Naive thymus-derived CD8-positive, alpha-beta T cell (primary cell): ENCODE data around the gene ADPRS. TPM values are rescaled to one million over a fixed set of nuclear protein-coding genes. Genes with fewer than 3 reads are reported as not detected.

Experiments
- ATAC-seq, 2 donors: fragments of 150-1000 bp; cut with Tn5 transposase in 1 of 2; sonication (Bioruptor Pico), chemical (Tn5 transposase) in 1 of 2; 1 replicate in 1 of 2; 2 replicates in 1 of 2; pipeline ENCODE4 v1.10.0; 2021; ENCODE audit warnings: mild to moderate bottlenecking in 2 of 2, moderate library complexity in 2 of 2
- POLR2A ChIA-PET: fragments of 350-600 bp; sonication (Branson Sonifier 250); formaldehyde crosslinking; loops from one replicate; lab custom pipeline; 2021; ENCODE audit warnings: antibody characterized with exemption; lab: Charles Lee
- DNase-seq, 10 donors: peaks; one replicate each; pipeline versions ENCODE4 v3.0.0 to v3.0.0-alpha.2; 2020 to 2022
- H3K27ac Mint-ChIP-seq, 10 donors: one replicate each; pipeline ENCODE4 v1.8.0; 2020 to 2022; ENCODE audit warnings: mild to moderate bottlenecking in 10 of 10, mixed read lengths in 10 of 10, moderate library complexity in 4 of 10, inconsistent platforms in 1 of 10
- H3K27me3 Mint-ChIP-seq, 5 donors: one replicate each; pipeline ENCODE4 v1.8.0; 2021 to 2022; ENCODE audit warnings: mixed read lengths in 5 of 5
- H3K36me3 Mint-ChIP-seq, 3 donors: one replicate each; pipeline ENCODE4 v1.8.0; 2020 to 2022; ENCODE audit warnings: mixed read lengths in 3 of 3, mild to moderate bottlenecking in 2 of 3, inconsistent platforms in 1 of 3
- H3K4me1 Mint-ChIP-seq, 4 donors: one replicate each; pipeline ENCODE4 v1.8.0; 2021 to 2022; ENCODE audit warnings: mixed read lengths in 4 of 4
- H3K4me3 Mint-ChIP-seq, 10 donors: one replicate each; pipeline ENCODE4 v1.8.0; 2020 to 2022; ENCODE audit warnings: mild to moderate bottlenecking in 10 of 10, mixed read lengths in 10 of 10, moderate library complexity in 6 of 10, inconsistent platforms in 1 of 10
- H3K9me3 Mint-ChIP-seq, 9 donors: one replicate each; pipeline ENCODE4 v1.8.0; 2020 to 2022; ENCODE audit warnings: mixed read lengths in 9 of 9, mild to moderate bottlenecking in 3 of 9, inconsistent platforms in 1 of 9, moderate library complexity in 1 of 9
- polyA plus RNA-seq, 3 donors: library from polyadenylated mRNA; unstranded; fragments of 300-500 nt; fragmentation: Illumina TruSeq; gene quantifications; one replicate each; pipeline ENCODE4 v1.2.3, GENCODE V29; 2021
- total RNA-seq, 8 experiments: library from RNA in 2 of 8; stranded (reverse) in 2 of 8; gene quantifications; one replicate each; pipeline ENCODE4 v1.2.3 and lab custom pipeline; 2021 to 2026

Gene ADPRS
- total and polyA plus RNA-seq, 5 experiments from 2014 or later: 9.9 to 30.4 (median 24.8) TPM

- no peaks in the 10 kb centered on the region for H3K9me3 Mint-ChIP-seq
- POLR2A ChIA-PET: no interaction called here
- H3K36me3 Mint-ChIP-seq: peaks cover 0 to 55% (median 0%) of the 10 kb centered on the region in 3 donors
- no peak overlapping the region for H3K4me3 Mint-ChIP-seq
- no peak for ATAC-seq
- peaks cover 11 to 30% (median 23%) of the 10 kb centered on the region in 4 donors for H3K4me1 Mint-ChIP-seq
- H3K27me3 Mint-ChIP-seq: no peaks in the 10 kb centered on the region
- no peak for DNase-seq
- peak overlapping the region in 2 of 10 donors; percentile 22 to 24 for H3K27ac Mint-ChIP-seq
These were observed 48.5 kb downstream of the ADPRS start for GRCh38 chr1:36137226-36137625.

GRCh38 chr1:36137776-36138175, 49.1 kb downstream of the ADPRS start:
- DNase-seq (no peak), ATAC-seq (no peak)
- Mint-ChIP-seq H3K27me3 (no peaks in the 10 kb centered on the region), H3K9me3 (no peaks in the 10 kb centered on the region), H3K4me1 (peaks cover 12 to 34% (median 27%) of the 10 kb centered on the region in 4 donors), H3K36me3 (peaks cover 0 to 55% (median 0%) of the 10 kb centered on the region in 3 donors), H3K27ac (peak overlapping the region in 3 of 10 donors; percentile 6 to 85 (median 31)), H3K4me3 (no peak overlapping the region)
- POLR2A ChIA-PET: no interaction called here

- H3K36me3 Mint-ChIP-seq: peaks cover 0 to 55% (median 0%) of the 10 kb centered on the region in 3 donors
- no peak overlapping the region for H3K4me3 Mint-ChIP-seq
- H3K27me3 Mint-ChIP-seq: no peaks in the 10 kb centered on the region
- peaks cover 18 to 40% (median 34%) of the 10 kb centered on the region in 4 donors for H3K4me1 Mint-ChIP-seq
- no peaks in the 10 kb centered on the region for H3K9me3 Mint-ChIP-seq
- POLR2A ChIA-PET: no interaction called here
- peak overlapping the region in 2 of 10 donors; percentile 42 to 66 for H3K27ac Mint-ChIP-seq
- DNase-seq (no peak), ATAC-seq (no peak)
These were observed 50.8 kb downstream of the ADPRS start for GRCh38 chr1:36139521-36139920.

DNA sequence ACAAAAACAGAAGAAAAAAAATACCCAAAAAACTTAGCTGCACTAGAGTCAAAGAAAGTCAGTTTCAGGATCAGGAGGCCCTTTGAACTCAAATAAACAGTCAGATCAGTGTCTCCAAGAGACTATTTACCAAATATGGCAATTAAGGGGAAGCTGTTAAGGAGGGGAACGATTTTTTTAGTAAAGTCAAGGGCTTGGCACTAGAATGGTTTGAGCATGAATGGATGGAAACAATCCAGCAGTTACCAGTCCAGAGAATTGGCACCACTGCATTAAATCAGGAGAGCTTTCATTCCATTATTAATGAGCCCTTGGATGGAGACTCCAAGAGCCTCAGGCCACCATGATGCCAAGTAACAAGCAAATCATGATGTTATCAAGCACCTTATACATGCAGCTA, 53.4 kb downstream of the ADPRS start:
- H3K27ac Mint-ChIP-seq: peak overlapping the region in 4 of 10 donors; percentile 20 to 52 (median 38)
- ATAC-seq (no peak), DNase-seq (no peak)
- H3K4me1 Mint-ChIP-seq: peaks cover 19 to 48% (median 39%) of the 10 kb centered on the region in 4 donors
- peaks cover 0 to 45% (median 0%) of the 10 kb centered on the region in 3 donors for H3K36me3 Mint-ChIP-seq
- H3K27me3 Mint-ChIP-seq: no peaks in the 10 kb centered on the region
- POLR2A ChIA-PET: interaction anchor here (0.7 to 1.4 kb wide), 3 partner anchors 8 to 80 kb away, joined by 4 to 9 read pairs (median 4); no protein-coding TSS in a partner anchor
- no peaks in the 10 kb centered on the region for H3K9me3 Mint-ChIP-seq
- peak overlapping the region in 1 of 10 donors; percentile 29 for H3K4me3 Mint-ChIP-seq

- peaks cover 0 to 32% (median 0%) of the 10 kb centered on the region in 3 donors for H3K36me3 Mint-ChIP-seq
- H3K4me1 Mint-ChIP-seq: peaks cover 24 to 61% (median 49%) of the 10 kb centered on the region in 4 donors
- POLR2A ChIA-PET: interaction anchor here (0.7 kb wide), 1 partner anchor 9 kb away, joined by 3 read pairs; no protein-coding TSS in a partner anchor
- no peak overlapping the region for H3K4me3 Mint-ChIP-seq
- ATAC-seq (no peak), DNase-seq (no peak)
- peak overlapping the region in 2 of 10 donors; percentile 3 to 74 for H3K27ac Mint-ChIP-seq
- H3K27me3 Mint-ChIP-seq: no peaks in the 10 kb centered on the region
- no peaks in the 10 kb centered on the region for H3K9me3 Mint-ChIP-seq
These were observed 54.7 kb downstream of the ADPRS start for GRCh38 chr1:36143424-36143823.

Other genes with a start within 250 kb of the ADPRS start
- 10 to 100 TPM; 27.7 to 28.3 TPM for gene AGO1, start 205.7 kb upstream of the ADPRS start, total RNA-seq
- 1 to 10 TPM; 6.1 to 9.9 (median 7.9) TPM for gene AGO1, start 205.7 kb upstream of the ADPRS start, polyA plus RNA-seq
- 10 to 100 TPM; 38.6 to 40.8 TPM for gene AGO3, start 157.8 kb upstream of the ADPRS start, total RNA-seq
- gene AGO3, start 157.8 kb upstream of the ADPRS start, polyA plus RNA-seq: 10 to 100 TPM in 1 of 3 donors, 1 to 10 TPM in 2; 5.7 to 16.8 (median 8.6) TPM
- gene TEKT2, start 4.8 kb upstream of the ADPRS start, total RNA-seq: not detected
- gene TEKT2, start 4.8 kb upstream of the ADPRS start, polyA plus RNA-seq: not detected
- under 1 TPM; 0.22 to 0.31 TPM for gene COL8A2, start 36.3 kb downstream of the ADPRS start, total RNA-seq
- under 1 TPM; 0.07 to 0.22 (median 0.15) TPM for gene COL8A2, start 36.3 kb downstream of the ADPRS start, polyA plus RNA-seq
- gene TRAPPC3, start 60.6 kb downstream of the ADPRS start, total RNA-seq: 10 to 100 TPM; 44.6 to 53.7 TPM
- gene TRAPPC3, start 60.6 kb downstream of the ADPRS start, polyA plus RNA-seq: 100 to 1,000 TPM in 2 of 3 donors, 10 to 100 TPM in 1; 99.9 to 115 (median 110) TPM
- gene MAP7D1, start 67.3 kb downstream of the ADPRS start, total RNA-seq: 100 to 1,000 TPM; 266 to 275 TPM
- gene MAP7D1, start 67.3 kb downstream of the ADPRS start, polyA plus RNA-seq: 10 to 100 TPM; 13.3 to 67.1 (median 20.1) TPM
- gene THRAP3, start 135.6 kb downstream of the ADPRS start, total RNA-seq: 100 to 1,000 TPM; 123 to 131 TPM
- 100 to 1,000 TPM in 1 of 3 donors, 10 to 100 TPM in 2; 87.6 to 106 (median 97.8) TPM for gene THRAP3, start 135.6 kb downstream of the ADPRS start, polyA plus RNA-seq
- gene SH3D21, start 217.5 kb downstream of the ADPRS start, total RNA-seq: 1 to 10 TPM; 2.6 to 2.7 TPM
- under 1 TPM in 2 of 3 donors, not detected in 1; 0.19 to 0.35 TPM for gene SH3D21, start 217.5 kb downstream of the ADPRS start, polyA plus RNA-seq
- 1 to 10 TPM; 1.2 to 1.6 TPM for gene EVA1B, start 234.8 kb downstream of the ADPRS start, total RNA-seq
- gene EVA1B, start 234.8 kb downstream of the ADPRS start, polyA plus RNA-seq: 1 to 10 TPM in 1 of 3 donors, under 1 TPM in 2; 0.16 to 2.4 (median 0.43) TPM